HepG2 (cell line): ENCODE data around the gene ZNF764. TPM values are rescaled to one million over a fixed set of nuclear protein-coding genes. Genes with fewer than 3 reads are reported as not detected.

Source experiments
- ARID5B ChIP-seq: IDR thresholded peaks from 2 replicates; pipeline ENCODE4 v1.4.0; 2020; ENCODE audit warnings: mild to moderate bottlenecking, missing genetic modification reagents
- ATF1 ChIP-seq: IDR thresholded peaks from 2 replicates; pipeline ENCODE4 v1.6.1; 2016; ENCODE audit warnings: mild to moderate bottlenecking, control low read depth
- CEBPZ ChIP-seq: IDR thresholded peaks from 2 replicates; pipeline ENCODE4 v1.6.1; 2012; ENCODE audit warnings: low read length, improper control_type of control experiment
- ETV5 ChIP-seq: IDR thresholded peaks from 2 replicates; pipeline ENCODE4 v1.6.1; 2018; ENCODE audit warnings: missing biosample characterization, missing genetic modification reagents, inconsistent platforms, borderline replicate concordance
- IKZF5 ChIP-seq: IDR thresholded peaks from 2 replicates; pipeline ENCODE4 v1.6.1; 2018; ENCODE audit warnings: missing genetic modification reagents, mild to moderate bottlenecking, missing compliant biosample characterization
- KAT7 ChIP-seq: IDR thresholded peaks from 2 replicates; pipeline ENCODE4 v1.6.1; 2018; ENCODE audit warnings: borderline replicate concordance, missing compliant biosample characterization
- MED1 ChIP-seq: sonication (generic); formaldehyde crosslinking; IDR thresholded peaks from 2 replicates; pipeline ENCODE4 v1.4.0; 2020; ENCODE audit warnings: missing genetic modification reagents
- SNAPC4 ChIP-seq: sonication (generic); formaldehyde crosslinking; IDR thresholded peaks from 2 replicates; pipeline ENCODE4 v1.4.0; 2020; ENCODE audit warnings: mild to moderate bottlenecking, missing genetic modification reagents
- SP4 ChIP-seq: sonication (generic); formaldehyde crosslinking; IDR thresholded peaks from 2 replicates; pipeline ENCODE4 v1.8.1; 2023; ENCODE audit warnings: mild to moderate bottlenecking, missing genetic modification reagents
- SPEN ChIP-seq: sonication (generic); formaldehyde crosslinking; IDR thresholded peaks from 2 replicates; pipeline ENCODE4 v1.5.1; 2020; ENCODE audit warnings: low read depth, mild to moderate bottlenecking, missing genetic modification reagents
- STAG1 ChIP-seq: sonication (generic); formaldehyde crosslinking; IDR thresholded peaks from 2 replicates; pipeline ENCODE4 v1.4.0; 2020; ENCODE audit warnings: missing genetic modification reagents
- ZMAT3 ChIP-seq: sonication (generic); formaldehyde crosslinking; conservative IDR thresholded peaks from 2 replicates; pipeline ENCODE4 v1.7.0; 2021; ENCODE audit warnings: missing genetic modification reagents
- ZNF3 ChIP-seq: IDR thresholded peaks from 2 replicates; pipeline ENCODE4 v1.7.0; 2017; ENCODE audit warnings: inconsistent platforms
- ZNF468 ChIP-seq: sonication (generic); formaldehyde crosslinking; IDR thresholded peaks from 2 replicates; pipeline ENCODE4 v1.8.0; 2022; ENCODE audit warnings: mild to moderate bottlenecking, moderate library complexity, missing genetic modification reagents
- ZNF773 ChIP-seq: sonication (generic); formaldehyde crosslinking; IDR thresholded peaks from 2 replicates; pipeline ENCODE4 v1.4.0; 2020; ENCODE audit warnings: missing genetic modification reagents, borderline replicate concordance
- polyA plus RNA-seq, 8 experiments: library from polyadenylated mRNA; depleted of rRNA in 3 of 8; stranded (reverse) in 7 of 8; unstranded in 1 of 8; fragments of >200 nt; fragmentation: Illumina TruSeq in 4 of 8; extraction: Trizol in 4 of 8; gene quantifications; 2 replicates each; pipeline versions ENCODE4 v1.2.1 to v1.2.3, GENCODE V29; 2011 to 2016; ENCODE audit warnings: low read depth in 4 of 8, missing spikeins in 1 of 8, mixed read lengths in 1 of 8; ENCODE audit not compliant: insufficient read depth in 1 of 8
- total RNA-seq, 5 experiments: library from RNA; depleted of rRNA; stranded (reverse); fragments of >200 nt; fragmentation: Illumina TruSeq; extraction: Trizol; gene quantifications; 2 replicates each; pipeline ENCODE4 v1.2.3, GENCODE V29; 2016; ENCODE audit warnings: low read depth in 1 of 5

The ZNF764 gene
- total and polyA plus RNA-seq, 2 of the 13 experiments (the other 11 are each of a cell fraction or from before 2014, with no cell fraction given) = 4.1 to 9.1 TPM

- TF ChIP-seq STAG1 (CRISPR knock-in tag) (no peak), ARID5B (no peak), SPEN (CRISPR knock-in tag) (peak; percentile 48; the same call in 1 of the 2 replicates), ETV5 (no peak), IKZF5 (CRISPR knock-in tag) (no peak), SP4 (CRISPR knock-in tag) (0 out of 2 replicates have a peak, but pooled peaks have one; percentile 30), ZNF773 (CRISPR knock-in tag) (no peak), CEBPZ (no peak), ZMAT3 (no peak), KAT7 (CRISPR knock-in tag) (no peak), SNAPC4 (CRISPR knock-in tag) (no peak), ATF1 (CRISPR knock-in tag) (no peak), ZNF468 (no peak), ZNF3 (CRISPR knock-in tag) (no peak), MED1 (CRISPR knock-in tag) (no peak)
These were observed 34.2 kb downstream of the ZNF764 start (continued) for GRCh38 chr16:30523768-30524574.
